OCI-LY1 (cell line): ENCODE measurements around the gene CACNG4.

Experiments
- H2AFZ ChIP-seq: fragments of 200-600 bp; sonication (generic), shearing (Covaris generic); 2 replicates; pipeline ENCODE4 v1.6.0; 2014; ENCODE audit warnings: antibody characterized with exemption, mild to moderate bottlenecking, low read length
- H3F3A ChIP-seq: fragments of 200-600 bp; sonication (generic), shearing (Covaris generic); 2 replicates; pipeline ENCODE4 v1.6.0; 2014; ENCODE audit warnings: mild to moderate bottlenecking, antibody characterized with exemption, low read length, moderate library complexity; ENCODE audit not compliant: insufficient read depth
- H3K27ac ChIP-seq: fragments of 200-600 bp; sonication (generic); 2 replicates; pipeline ENCODE4 v1.5.1; 2014; ENCODE audit warnings: low read length, mixed run types, mild to moderate bottlenecking, low read depth; ENCODE audit not compliant: poor library complexity, severe bottlenecking
- H3K27me3 ChIP-seq: fragments of 200-600 bp; sonication (generic); 2 replicates; pipeline ENCODE4 v1.6.0; 2014; ENCODE audit warnings: antibody characterized with exemption, mild to moderate bottlenecking, low read length, moderate library complexity; ENCODE audit not compliant: insufficient read depth
- H3K36me3 ChIP-seq: fragments of 200-600 bp; sonication (generic); 2 replicates; pipeline ENCODE4 v1.6.1; 2014; ENCODE audit warnings: mild to moderate bottlenecking, antibody characterized with exemption, low read length, moderate library complexity, mixed read lengths; ENCODE audit not compliant: insufficient read depth
- H3K4me1 ChIP-seq: fragments of 200-600 bp; sonication (generic); 2 replicates; pipeline ENCODE4 v1.5.1; 2014; ENCODE audit warnings: mild to moderate bottlenecking, low read length, moderate library complexity; ENCODE audit not compliant: insufficient read depth, severe bottlenecking
- H3K4me2 ChIP-seq: fragments of 200-600 bp; sonication (generic), shearing (Covaris generic); 2 replicates; pipeline ENCODE4 v1.6.1; 2014; ENCODE audit warnings: low read length
- H3K4me3 ChIP-seq: fragments of 200-600 bp; sonication (generic); 2 replicates; pipeline ENCODE4 v1.5.1; 2014; ENCODE audit warnings: low read length, low read depth, mild to moderate bottlenecking, mixed read lengths; ENCODE audit not compliant: poor library complexity, severe bottlenecking
- H3K79me2 ChIP-seq: fragments of 200-600 bp; shearing (Covaris generic); 2 replicates; pipeline ENCODE4 v1.6.1; 2016; ENCODE audit warnings: mixed run types, low read length, mixed read lengths; ENCODE audit not compliant: insufficient read depth
- H3K9ac ChIP-seq: fragments of 200-600 bp; sonication (generic), shearing (Covaris generic); 2 replicates; pipeline ENCODE4 v1.6.1; 2014; ENCODE audit warnings: mild to moderate bottlenecking, low read length, mixed read lengths
- H3K9me2 ChIP-seq: fragments of 200-600 bp; sonication (generic), shearing (Covaris generic); 2 replicates; pipeline ENCODE4 v1.6.1; 2014; ENCODE audit warnings: low read depth, mild to moderate bottlenecking, low read length, mixed read lengths
- H3K9me3 ChIP-seq: fragments of 200-600 bp; shearing (Covaris generic); 2 replicates; pipeline ENCODE4 v1.6.1; 2014; ENCODE audit warnings: low read length, mixed read lengths
- H4K20me1 ChIP-seq: fragments of 200-600 bp; sonication (generic), shearing (Covaris generic); 2 replicates; pipeline ENCODE4 v1.6.0; 2016; ENCODE audit warnings: mild to moderate bottlenecking, low read length; ENCODE audit not compliant: insufficient read depth
- CTCF ChIP-seq: fragments of 200-600 bp; sonication (generic), shearing (Covaris generic); IDR thresholded peaks from 2 replicates; pipeline ENCODE4 v1.5.1; 2017; ENCODE audit warnings: mild to moderate bottlenecking, antibody characterized with exemption, low read length, moderate library complexity, mixed read lengths
- EZH2 ChIP-seq: fragments of 200-600 bp; sonication (generic), shearing (Covaris generic); IDR thresholded peaks from 2 replicates; pipeline ENCODE4 v1.8.0; 2017; ENCODE audit warnings: borderline replicate concordance, mixed run types, mild to moderate bottlenecking, antibody characterized with exemption, low read length, moderate library complexity, mixed read lengths

Gene CACNG4

GRCh38 chr17:66976781-66977201 lies 12.3 kb downstream of the CACNG4 start:
- Histone ChIP-seq H3F3A (no peaks in the 10 kb centered on the region), H3K9me2 (no peaks in the 10 kb centered on the region), H3K4me2 (no peak overlapping the region), H3K27ac (no peak overlapping the region), H2AFZ (no peak overlapping the region), H3K9me3 (no peaks in the 10 kb centered on the region), H3K36me3 (no peaks in the 10 kb centered on the region), H4K20me1 (no peaks in the 10 kb centered on the region), H3K79me2 (no peaks in the 10 kb centered on the region), H3K4me1 (no peaks in the 10 kb centered on the region), H3K27me3 (no peaks in the 10 kb centered on the region), H3K9ac (no peak overlapping the region), H3K4me3 (no peak overlapping the region)
- no peak for TF ChIP-seq EZH2
- TF ChIP-seq CTCF, result no peak

- Histone ChIP-seq H3K9me3 (no peaks in the 10 kb centered on the region), H3K9me2 (no peaks in the 10 kb centered on the region), H3K4me3 (no peak overlapping the region), H3K27me3 (peaks cover 7% of the 10 kb centered on the region; the same call in 1 of the 2 replicates), H3K4me1 (no peaks in the 10 kb centered on the region), H3K79me2 (no peaks in the 10 kb centered on the region), H2AFZ (no peak overlapping the region), H4K20me1 (no peaks in the 10 kb centered on the region), H3F3A (no peaks in the 10 kb centered on the region), H3K27ac (no peak overlapping the region), H3K4me2 (no peak overlapping the region), H3K9ac (no peak overlapping the region), H3K36me3 (no peaks in the 10 kb centered on the region)
- TF ChIP-seq CTCF (no peak), EZH2 (no peak)
Observed at GRCh38 chr17:66978514-66979061, 14.1 kb downstream of the CACNG4 start.

- Histone ChIP-seq H3K9me3 (no peaks in the 10 kb centered on the region), H3K79me2 (no peaks in the 10 kb centered on the region), H3K4me1 (no peaks in the 10 kb centered on the region)
Observed at GRCh38 chr17:66980896-66981295, 16.4 kb downstream of the CACNG4 start.

More at GRCh38 chr17:66980896-66981295, 16.4 kb downstream of the CACNG4 start:
- TF ChIP-seq EZH2 (no peak), CTCF (no peak)
- Histone ChIP-seq H4K20me1 (no peaks in the 10 kb centered on the region), H3K27ac (no peak overlapping the region), H3K36me3 (no peaks in the 10 kb centered on the region), H3K4me3 (no peak overlapping the region), H3K27me3 (peaks cover 10% of the 10 kb centered on the region), H2AFZ (no peak overlapping the region), H3F3A (no peaks in the 10 kb centered on the region), H3K9ac (no peak overlapping the region), H3K4me2 (no peak overlapping the region), H3K9me2 (no peaks in the 10 kb centered on the region)
